DND-41 (cell line): Measurements from ENCODE around the gene CTSF.

Experiments
- ATAC-seq: fragments of 200-7000 bp; cut with Tn5 transposase; 3 replicates; pipeline ENCODE4 v1.9.1; 2021; ENCODE audit warnings: low read depth; ENCODE audit not compliant: insufficient read depth
- DNase-seq: peaks from one replicate; pipeline ENCODE4 v3.0.0-alpha.2; 2020
- H2AFZ ChIP-seq: 2 replicates; pipeline ENCODE4 v1.6.0; 2012; ENCODE audit warnings: low read depth, low read length
- H3K27ac ChIP-seq: 2 replicates; pipeline ENCODE4 v1.5.1; 2012; ENCODE audit warnings: low read length, inconsistent platforms
- H3K27me3 ChIP-seq: fragments of 200-600 bp; sonication (generic); 2 replicates; pipeline ENCODE4 v1.6.0; 2012; ENCODE audit warnings: low read length, mild to moderate bottlenecking, inconsistent platforms; ENCODE audit not compliant: insufficient read depth, poor library complexity
- H3K36me3 ChIP-seq: 2 replicates; pipeline ENCODE4 v1.5.1; 2012; ENCODE audit warnings: low read length, inconsistent platforms; ENCODE audit not compliant: insufficient read depth
- H3K4me1 ChIP-seq: 2 replicates; pipeline ENCODE4 v1.5.1; 2012; ENCODE audit warnings: mild to moderate bottlenecking, low read length; ENCODE audit not compliant: insufficient read depth
- H3K4me2 ChIP-seq: 2 replicates; pipeline ENCODE4 v1.6.0; 2012; ENCODE audit warnings: mild to moderate bottlenecking, moderate library complexity, low read length, inconsistent platforms; ENCODE audit not compliant: insufficient read depth
- H3K4me3 ChIP-seq, 2 experiments: fragments of 200-600 bp in 1 of 2; shearing (Covaris generic) in 1 of 2; 2 replicates each; pipeline ENCODE4 v1.5.1; 2012 to 2016; ENCODE audit warnings: inconsistent platforms in 2 of 2, low read length in 2 of 2, mild to moderate bottlenecking in 2 of 2, low read depth in 1 of 2, moderate library complexity in 1 of 2
- H3K79me2 ChIP-seq: 2 replicates; pipeline ENCODE4 v1.6.0; 2012; ENCODE audit warnings: low read length, inconsistent platforms; ENCODE audit not compliant: insufficient read depth
- H3K9ac ChIP-seq: 2 replicates; pipeline ENCODE4 v1.6.0; 2012; ENCODE audit warnings: low read depth, mild to moderate bottlenecking, inconsistent platforms, low read length, moderate library complexity
- H3K9me3 ChIP-seq: 2 replicates; pipeline ENCODE4 v1.5.1; 2012; ENCODE audit warnings: low read length, moderate library complexity, mild to moderate bottlenecking, inconsistent platforms; ENCODE audit not compliant: insufficient read depth, severe bottlenecking
- H4K20me1 ChIP-seq: 2 replicates; pipeline ENCODE4 v1.6.0; 2012; ENCODE audit warnings: low read length; ENCODE audit not compliant: insufficient read depth
- EZH2 ChIP-seq: IDR thresholded peaks from 3 replicates; pipeline ENCODE4 v1.6.1; 2012; ENCODE audit warnings: borderline replicate concordance, low read depth, mild to moderate bottlenecking, moderate library complexity, low read length, inconsistent platforms; ENCODE audit not compliant: severe bottlenecking
- TF ChIP-seq, protein P1 (sequence below): IDR thresholded peaks from 2 replicates; pipeline ENCODE4 v1.5.1; 2012; ENCODE audit warnings: borderline replicate concordance, low read length, moderate library complexity, mild to moderate bottlenecking; ENCODE audit not compliant: poor library complexity, severe bottlenecking; ENCODE audit errors: extremely low read depth

Gene CTSF

DNA sequence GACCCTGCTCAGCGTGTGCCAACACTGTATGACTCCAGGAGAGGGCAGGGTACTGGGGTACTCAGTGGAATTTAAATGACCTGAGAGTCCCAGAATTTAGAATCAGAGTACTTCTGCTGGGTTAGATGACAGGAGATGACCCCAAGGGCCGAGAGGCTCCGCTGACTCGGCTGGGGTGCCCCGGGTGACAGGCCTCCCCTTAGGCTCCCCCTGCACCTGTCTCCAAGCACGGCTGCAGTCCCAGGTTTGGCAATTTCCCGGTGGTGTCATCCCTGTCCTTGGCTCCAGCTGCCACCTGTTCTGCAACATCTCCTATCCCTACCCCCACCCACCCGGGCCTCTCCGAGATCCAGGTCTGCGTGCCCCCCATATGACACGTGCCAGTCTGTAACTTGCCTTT, 20.4 kb downstream of the CTSF start:
- DNase-seq (no peak), ATAC-seq (no peak)
- H3K4me3 ChIP-seq, result no peak overlapping the region
- H3K9ac ChIP-seq, result no peak overlapping the region
- H3K27me3 ChIP-seq, result no peaks in the 10 kb centered on the region
- H2AFZ ChIP-seq, result no peak overlapping the region
- H3K4me1 ChIP-seq, result peaks cover 32% of the 10 kb centered on the region
- TF ChIP-seq, protein P1, sequence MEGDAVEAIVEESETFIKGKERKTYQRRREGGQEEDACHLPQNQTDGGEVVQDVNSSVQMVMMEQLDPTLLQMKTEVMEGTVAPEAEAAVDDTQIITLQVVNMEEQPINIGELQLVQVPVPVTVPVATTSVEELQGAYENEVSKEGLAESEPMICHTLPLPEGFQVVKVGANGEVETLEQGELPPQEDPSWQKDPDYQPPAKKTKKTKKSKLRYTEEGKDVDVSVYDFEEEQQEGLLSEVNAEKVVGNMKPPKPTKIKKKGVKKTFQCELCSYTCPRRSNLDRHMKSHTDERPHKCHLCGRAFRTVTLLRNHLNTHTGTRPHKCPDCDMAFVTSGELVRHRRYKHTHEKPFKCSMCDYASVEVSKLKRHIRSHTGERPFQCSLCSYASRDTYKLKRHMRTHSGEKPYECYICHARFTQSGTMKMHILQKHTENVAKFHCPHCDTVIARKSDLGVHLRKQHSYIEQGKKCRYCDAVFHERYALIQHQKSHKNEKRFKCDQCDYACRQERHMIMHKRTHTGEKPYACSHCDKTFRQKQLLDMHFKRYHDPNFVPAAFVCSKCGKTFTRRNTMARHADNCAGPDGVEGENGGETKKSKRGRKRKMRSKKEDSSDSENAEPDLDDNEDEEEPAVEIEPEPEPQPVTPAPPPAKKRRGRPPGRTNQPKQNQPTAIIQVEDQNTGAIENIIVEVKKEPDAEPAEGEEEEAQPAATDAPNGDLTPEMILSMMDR, result no peak
- no peak for TF ChIP-seq EZH2
- H3K9me3 ChIP-seq, result no peaks in the 10 kb centered on the region
- H3K79me2 ChIP-seq, result peaks cover 8% of the 10 kb centered on the region
- no peaks in the 10 kb centered on the region for H4K20me1 ChIP-seq
- peaks cover 4% of the 10 kb centered on the region; the same call in 1 of the 2 replicates for H3K36me3 ChIP-seq
- no peak overlapping the region for H3K4me2 ChIP-seq
- H3K27ac ChIP-seq, result no peak overlapping the region

DNA sequence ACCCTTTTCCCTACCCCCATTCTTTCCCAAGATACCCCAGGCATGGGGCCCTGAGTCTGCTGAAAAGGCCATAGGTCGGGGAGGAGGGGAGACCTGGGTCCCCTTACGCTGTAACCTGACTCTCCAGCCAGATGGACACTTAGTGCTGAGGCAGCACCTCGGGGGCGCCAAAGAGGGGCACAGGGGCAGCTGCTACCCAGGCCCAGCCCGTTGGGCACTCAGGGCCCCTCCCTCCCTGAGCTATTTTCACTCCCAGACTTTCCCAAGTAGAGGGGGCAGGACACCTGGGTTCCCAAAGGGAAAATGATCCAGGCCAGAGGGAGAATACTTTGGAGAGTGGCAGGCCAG, 20.8 kb downstream of the CTSF start:
- TF ChIP-seq EZH2, result no peak
- TF ChIP-seq, protein P1, result no peak
- Histone ChIP-seq H3K36me3 (peaks cover 7% of the 10 kb centered on the region), H3K79me2 (peaks cover 8% of the 10 kb centered on the region), H4K20me1 (no peaks in the 10 kb centered on the region), H3K27me3 (no peaks in the 10 kb centered on the region), H3K9me3 (no peaks in the 10 kb centered on the region), H3K4me3 (no peak overlapping the region), H3K4me1 (peaks cover 32% of the 10 kb centered on the region), H2AFZ (no peak overlapping the region), H3K9ac (no peak overlapping the region), H3K27ac (no peak overlapping the region), H3K4me2 (no peak overlapping the region)
- no peak for ATAC-seq
- no peak for DNase-seq

DNA sequence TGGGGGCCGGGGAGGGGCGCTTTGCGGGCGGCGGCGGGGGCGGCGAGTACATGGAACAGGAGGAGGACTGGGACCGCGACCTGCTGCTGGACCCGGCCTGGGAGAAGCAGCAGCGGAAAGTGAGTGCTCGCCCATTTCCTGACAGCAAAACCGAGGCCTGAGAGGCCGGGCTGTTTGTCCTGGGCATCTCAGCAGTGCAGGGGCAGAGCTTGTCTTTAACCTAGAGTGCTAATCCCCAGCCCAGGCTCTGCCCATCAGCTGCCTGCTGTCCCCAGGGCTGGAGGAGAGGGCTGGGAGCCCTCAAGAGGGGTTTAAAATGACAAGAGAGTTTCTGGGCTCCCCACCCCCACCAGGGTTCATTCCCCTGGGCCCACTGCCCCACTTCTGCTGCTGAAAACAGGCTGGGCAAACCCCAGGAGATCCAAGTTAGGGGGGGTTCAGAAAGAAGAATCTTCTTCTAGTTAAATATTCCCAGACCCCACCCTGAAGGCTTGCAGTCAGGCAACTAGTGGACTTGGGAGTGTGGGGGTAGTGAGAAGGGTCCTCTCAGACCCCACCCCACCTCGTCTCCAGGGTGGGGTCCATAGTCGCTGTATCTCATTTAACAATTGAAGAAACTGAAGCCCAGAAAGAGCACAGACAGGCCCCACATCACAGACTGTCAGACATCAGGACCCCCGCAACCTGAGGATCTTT, 21.3 kb downstream of the CTSF start:
- ATAC-seq (no peak), DNase-seq (no peak)
- peaks cover 8% of the 10 kb centered on the region for H3K79me2 ChIP-seq
- no peaks in the 10 kb centered on the region for H3K27me3 ChIP-seq
- no peak overlapping the region for H3K4me2 ChIP-seq
- H3K4me3 ChIP-seq, result no peak overlapping the region
- no peaks in the 10 kb centered on the region for H3K9me3 ChIP-seq
- no peak overlapping the region for H3K9ac ChIP-seq
- no peak for TF ChIP-seq EZH2
- TF ChIP-seq, protein P1, result no peak
- no peak overlapping the region for H3K27ac ChIP-seq
- no peak overlapping the region for H2AFZ ChIP-seq
- H3K36me3 ChIP-seq, result peaks cover 12% of the 10 kb centered on the region
- no peaks in the 10 kb centered on the region for H4K20me1 ChIP-seq
- peaks cover 32% of the 10 kb centered on the region for H3K4me1 ChIP-seq
